Measurements from ENCODE around the gene CELF1. TPM values are rescaled to one million over a fixed set of nuclear protein-coding genes. Genes with fewer than 3 reads are reported as not detected.
"Not testable (repeated sequence)": the region's sequence is repeated elsewhere in the genome, so short reads cannot be mapped to it uniquely, and the experiment has no call there.

CELF1 gene
- total and polyA plus RNA-seq, 8 donors, result 76.8 to 107 (median 90.7) TPM

DNA sequence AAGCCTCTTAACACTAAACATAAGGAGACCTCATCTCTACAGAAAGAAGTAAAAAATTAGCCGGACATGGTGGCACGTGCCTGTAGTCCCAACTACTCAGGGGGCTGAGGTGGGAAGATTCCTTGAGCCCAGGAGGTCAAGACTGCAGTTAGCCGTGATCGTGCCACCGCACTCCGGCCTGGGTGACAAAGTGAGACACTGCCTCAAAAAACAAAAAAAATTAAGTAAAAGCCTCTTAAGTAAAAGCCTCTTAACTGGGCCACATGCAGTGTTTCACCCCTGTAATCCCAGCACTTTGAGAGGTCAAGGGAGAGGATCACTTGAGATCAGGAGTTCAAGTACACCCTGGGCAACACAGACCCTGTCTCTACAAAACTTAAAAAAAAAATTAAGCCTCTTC is 25.7 kb downstream of the CELF1 start:
- intact Hi-C loops (cut with DNase I), result no loop called here
- Histone ChIP-seq H3K9me3 (no peaks in the 10 kb centered on the region), H3K27ac (no peak overlapping the region), H3K27me3 (no peaks in the 10 kb centered on the region), H3K4me1 (peaks cover 24 to 68% of the 10 kb centered on the region in 2 donors), H3K36me3 (peaks cover 0 to 4% of the 10 kb centered on the region in 2 donors), H3K4me3 (no peak overlapping the region)
- ATAC-seq (no peak), DNase-seq (no peak)
- TF ChIP-seq, protein P1, sequence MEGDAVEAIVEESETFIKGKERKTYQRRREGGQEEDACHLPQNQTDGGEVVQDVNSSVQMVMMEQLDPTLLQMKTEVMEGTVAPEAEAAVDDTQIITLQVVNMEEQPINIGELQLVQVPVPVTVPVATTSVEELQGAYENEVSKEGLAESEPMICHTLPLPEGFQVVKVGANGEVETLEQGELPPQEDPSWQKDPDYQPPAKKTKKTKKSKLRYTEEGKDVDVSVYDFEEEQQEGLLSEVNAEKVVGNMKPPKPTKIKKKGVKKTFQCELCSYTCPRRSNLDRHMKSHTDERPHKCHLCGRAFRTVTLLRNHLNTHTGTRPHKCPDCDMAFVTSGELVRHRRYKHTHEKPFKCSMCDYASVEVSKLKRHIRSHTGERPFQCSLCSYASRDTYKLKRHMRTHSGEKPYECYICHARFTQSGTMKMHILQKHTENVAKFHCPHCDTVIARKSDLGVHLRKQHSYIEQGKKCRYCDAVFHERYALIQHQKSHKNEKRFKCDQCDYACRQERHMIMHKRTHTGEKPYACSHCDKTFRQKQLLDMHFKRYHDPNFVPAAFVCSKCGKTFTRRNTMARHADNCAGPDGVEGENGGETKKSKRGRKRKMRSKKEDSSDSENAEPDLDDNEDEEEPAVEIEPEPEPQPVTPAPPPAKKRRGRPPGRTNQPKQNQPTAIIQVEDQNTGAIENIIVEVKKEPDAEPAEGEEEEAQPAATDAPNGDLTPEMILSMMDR (IDR thresholded peaks at IDR 0.05), result no peak

DNA sequence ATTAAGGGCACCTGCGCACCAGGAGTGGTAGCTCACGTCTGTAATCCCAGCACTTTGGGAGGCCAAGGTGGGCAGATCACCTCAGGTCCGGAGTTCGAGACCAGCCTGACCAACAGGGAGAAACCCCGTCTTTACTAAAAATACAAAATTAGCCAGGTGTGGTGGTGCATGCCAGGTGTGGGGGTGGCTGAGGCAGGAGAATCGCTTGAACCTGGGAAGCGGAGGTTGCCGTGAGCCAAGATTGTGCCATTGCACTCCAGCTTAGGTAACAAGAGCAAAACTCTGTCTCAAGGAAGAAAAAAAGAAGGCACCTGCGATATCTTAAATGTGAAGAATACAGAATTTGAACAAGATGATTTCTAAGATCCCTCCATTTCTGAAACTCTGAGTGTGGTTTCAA is 26.9 kb downstream of the CELF1 start:
- H3K4me3 ChIP-seq; ATAC-seq; H3K27me3 ChIP-seq; H3K36me3 ChIP-seq; H3K27ac ChIP-seq; H3K9me3 ChIP-seq; intact Hi-C loops (cut with DNase I); DNase-seq: not testable (repeated sequence)
- peaks cover 24 to 67% of the 10 kb centered on the region in 2 donors for H3K4me1 ChIP-seq

DNA sequence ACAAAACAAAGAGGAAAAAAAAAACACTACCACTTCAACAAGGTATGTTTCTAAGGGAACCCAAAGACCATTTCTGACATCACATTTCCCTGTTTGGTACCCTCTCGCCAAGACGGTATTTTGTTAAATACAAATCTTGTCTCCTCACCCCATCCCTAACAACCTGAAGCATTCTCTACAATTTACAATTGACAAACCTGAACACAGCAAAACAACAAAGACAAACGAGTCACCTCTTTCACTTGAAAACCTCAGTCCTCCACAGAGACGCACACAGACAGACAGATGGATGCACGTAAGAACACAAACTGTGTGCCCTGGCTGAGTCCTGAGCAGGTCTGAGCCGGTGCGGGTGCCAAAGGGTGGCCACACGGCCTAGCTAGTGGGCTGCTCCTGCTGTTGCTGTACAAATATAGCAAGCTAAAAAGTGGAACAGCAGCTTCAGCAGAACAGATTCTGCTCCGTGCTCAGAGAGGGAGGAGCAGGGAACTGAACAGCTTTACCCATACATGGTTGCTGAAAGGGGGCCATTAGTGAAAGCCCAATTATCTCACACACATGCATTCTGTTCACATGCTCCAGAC is 28.5 kb downstream of the CELF1 start:
- H3K27ac ChIP-seq, result peak overlapping the region; percentile 79 to 84

DNA sequence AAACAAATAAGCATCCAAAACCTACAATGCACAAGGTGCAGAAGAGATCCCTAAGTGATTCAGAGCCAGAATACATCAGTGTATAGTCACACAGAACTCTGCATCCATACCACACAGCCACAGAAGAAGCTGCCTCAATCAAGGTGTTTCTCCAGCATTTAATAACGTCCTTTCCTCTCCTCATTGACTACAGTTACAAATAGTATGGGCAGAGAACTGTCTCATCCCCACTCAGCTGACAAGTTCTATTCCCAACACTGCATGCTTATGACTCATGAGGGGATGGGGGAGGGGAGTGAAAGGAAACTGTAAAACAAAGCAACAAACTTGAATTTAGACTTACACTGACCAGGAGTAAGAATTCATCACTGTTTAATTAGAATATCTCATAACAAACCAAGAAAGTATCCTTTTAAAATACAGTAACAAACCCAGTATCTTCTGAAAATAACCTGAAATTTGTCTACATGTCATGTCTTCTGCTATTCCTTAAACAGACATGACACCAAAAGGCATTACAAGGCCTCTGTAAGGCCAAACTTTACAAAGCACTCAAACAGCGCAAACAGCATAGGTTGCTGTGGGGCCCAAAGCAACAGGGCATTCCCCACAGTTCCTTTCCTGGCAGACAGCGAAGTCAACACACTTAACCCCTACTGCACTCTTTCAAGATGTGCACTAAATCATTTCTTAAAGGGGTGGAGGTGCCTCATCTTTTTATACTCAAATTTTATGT is 29.3 kb downstream of the CELF1 start:
- peaks cover 0 to 4% of the 10 kb centered on the region in 2 donors for H3K36me3 ChIP-seq
- peak in 2 of 4 donors; percentile 51 to 62 for DNase-seq
- H3K27ac ChIP-seq, result peak overlapping the region; percentile 79 to 84
- no peaks in the 10 kb centered on the region for H3K27me3 ChIP-seq
- peaks cover 25 to 84% of the 10 kb centered on the region in 2 donors for H3K4me1 ChIP-seq
- intact Hi-C loops (cut with DNase I), result no loop called here
- TF ChIP-seq, protein P1 (IDR thresholded peaks at IDR 0.05), result no peak
- no peak overlapping the region for H3K4me3 ChIP-seq
- ATAC-seq, result peak; percentile 88
- no peaks in the 10 kb centered on the region for H3K9me3 ChIP-seq

More for the DNA sequence above, 28.5 kb downstream of the CELF1 start:
- no peaks in the 10 kb centered on the region for H3K27me3 ChIP-seq
- ATAC-seq (peak; percentile 70), DNase-seq (peak in 1 of 4 donors; percentile 47)
- intact Hi-C loops (cut with DNase I), result no loop called here
- no peaks in the 10 kb centered on the region for H3K9me3 ChIP-seq
- H3K36me3 ChIP-seq, result peaks cover 0 to 4% of the 10 kb centered on the region in 2 donors
- TF ChIP-seq, protein P1 (IDR thresholded peaks at IDR 0.05), result no peak
- H3K4me1 ChIP-seq, result peaks cover 24 to 77% of the 10 kb centered on the region in 2 donors
- H3K4me3 ChIP-seq, result no peak overlapping the region

DNA sequence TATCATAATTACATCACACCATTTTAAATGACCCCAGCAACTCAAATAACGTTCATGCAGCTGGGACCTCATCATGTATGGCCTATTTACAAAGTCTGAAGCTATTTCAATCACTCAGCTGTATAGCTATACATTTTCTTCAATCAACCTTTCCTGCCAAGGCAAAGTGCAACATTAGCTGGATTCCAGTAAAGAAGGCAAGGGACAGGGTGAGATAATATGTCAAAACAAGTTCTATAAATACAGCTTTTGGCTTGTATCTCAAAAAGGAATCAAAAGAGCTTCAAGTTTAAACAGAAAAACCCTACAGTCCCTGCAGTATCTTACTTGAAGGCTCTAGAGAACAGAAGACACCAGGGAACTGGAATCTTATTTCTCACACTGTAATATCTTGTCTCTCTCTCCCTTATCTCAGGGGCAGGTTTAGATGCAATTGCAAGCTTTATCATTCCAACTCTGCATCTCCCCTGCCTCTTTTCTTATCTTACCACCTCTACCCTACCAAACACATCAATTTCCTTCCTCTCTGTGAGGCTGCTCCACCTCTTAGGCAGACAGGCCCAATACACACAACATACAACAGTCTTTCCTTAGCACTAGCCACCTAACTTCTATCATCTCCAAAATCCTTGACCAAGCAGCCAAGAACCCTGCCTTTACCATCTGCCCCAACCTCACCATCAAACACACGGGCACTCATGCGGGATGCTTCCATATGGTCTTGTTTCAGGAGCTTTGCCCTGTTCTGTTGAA is 34.5 kb downstream of the CELF1 start:
- Histone ChIP-seq H3K4me1 (peaks cover 36 to 98% of the 10 kb centered on the region in 2 donors), H3K27me3 (no peaks in the 10 kb centered on the region), H3K4me3 (no peak overlapping the region), H3K36me3 (no peaks in the 10 kb centered on the region), H3K9me3 (no peaks in the 10 kb centered on the region), H3K27ac (peak overlapping the region in 1 of 2 donors; percentile 16)
- ATAC-seq, result no peak
- DNase-seq, result no peak
- intact Hi-C loops (cut with DNase I), result no loop called here
- TF ChIP-seq, protein P1 (IDR thresholded peaks at IDR 0.05), result no peak

Measured in left lung (tissue), 10 donors.